GM18502 (cell line): ENCODE measurements around the gene CCDC187.

Source experiments
- ATAC-seq: cut with Tn5 transposase; IDR thresholded peaks from one replicate; pipeline ENCODE4 v1.9.1; 2021; ENCODE audit warnings: mild to moderate bottlenecking; ENCODE audit not compliant: unreplicated experiment, poor library complexity

CCDC187 gene

GRCh38 chr9:136340356-136341041, 36.6 kb upstream of the CCDC187 start:
- ATAC-seq = no peak

- ATAC-seq = no peak
Measured at GRCh38 chr9:136339958-136340310, 36.0 kb upstream of the CCDC187 start.

- no peak for ATAC-seq
Measured at GRCh38 chr9:136339173-136339957, 35.5 kb upstream of the CCDC187 start.

- ATAC-seq = no peak
Measured at GRCh38 chr9:136338511-136338910, 34.6 kb upstream of the CCDC187 start.

- no peak for ATAC-seq
Measured at GRCh38 chr9:136337416-136338395, 33.8 kb upstream of the CCDC187 start.

GRCh38 chr9:136336881-136337280, 33.0 kb upstream of the CCDC187 start:
- ATAC-seq = no peak

- no peak for ATAC-seq
Measured at GRCh38 chr9:136336156-136336870, 32.4 kb upstream of the CCDC187 start.

GRCh38 chr9:136335296-136336155, 31.6 kb upstream of the CCDC187 start:
- ATAC-seq = no peak

- ATAC-seq = no peak
Measured at GRCh38 chr9:136334541-136334940, 30.6 kb upstream of the CCDC187 start.

GRCh38 chr9:136333486-136333885, 29.6 kb upstream of the CCDC187 start:
- no peak for ATAC-seq

GRCh38 chr9:136333045-136333444, 29.2 kb upstream of the CCDC187 start:
- no peak for ATAC-seq

- no peak for ATAC-seq
Measured at GRCh38 chr9:136332482-136332983, 28.6 kb upstream of the CCDC187 start.

GRCh38 chr9:136331556-136332481, 27.9 kb upstream of the CCDC187 start:
- no peak for ATAC-seq

GRCh38 chr9:136331030-136331429, 27.1 kb upstream of the CCDC187 start:
- ATAC-seq = no peak

GRCh38 chr9:136330406-136330990, 26.6 kb upstream of the CCDC187 start:
- no peak for ATAC-seq

GRCh38 chr9:136329636-136330405, 25.9 kb upstream of the CCDC187 start:
- no peak for ATAC-seq

GRCh38 chr9:136329211-136329627, 25.3 kb upstream of the CCDC187 start:
- ATAC-seq = no peak
